OCI-LY1 (cell line): ENCODE data around the gene STRIT1.

Source experiments
- CTCF ChIP-seq: fragments of 200-600 bp; sonication (generic), shearing (Covaris generic); IDR thresholded peaks from 2 replicates; pipeline ENCODE4 v1.5.1; 2017; ENCODE audit warnings: mild to moderate bottlenecking, antibody characterized with exemption, low read length, moderate library complexity, mixed read lengths
- EZH2 ChIP-seq: fragments of 200-600 bp; sonication (generic), shearing (Covaris generic); IDR thresholded peaks from 2 replicates; pipeline ENCODE4 v1.8.0; 2017; ENCODE audit warnings: borderline replicate concordance, mixed run types, mild to moderate bottlenecking, antibody characterized with exemption, low read length, moderate library complexity, mixed read lengths

DNA sequence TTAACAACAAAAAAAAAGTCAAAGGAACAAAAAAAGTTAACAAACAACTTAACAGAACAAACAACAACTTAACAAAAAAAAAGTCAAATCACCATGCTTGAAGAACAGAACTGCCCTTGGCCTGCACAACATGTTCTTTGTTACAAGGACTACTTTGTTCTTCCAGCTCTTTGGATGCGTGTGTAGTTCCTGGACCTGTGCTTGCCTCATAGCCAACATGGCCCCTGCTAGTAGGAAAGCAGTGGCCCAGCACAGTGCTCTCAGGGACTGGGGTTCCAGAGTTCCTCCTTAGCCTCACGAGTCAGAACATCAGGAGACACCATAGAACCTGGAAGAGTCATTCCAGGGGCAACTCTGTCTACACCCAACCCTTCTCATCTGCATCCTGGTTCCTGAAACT, 10.9 kb upstream of the STRIT1 start:
- TF ChIP-seq CTCF (no peak), EZH2 (no peak)
